Measurements from ENCODE around the gene FBXW7.

- no peak for TF ChIP-seq EP300 (conservative IDR thresholded peaks at IDR 0.05; ENCODE audit: poor library complexity, severe bottlenecking)
- TF ChIP-seq CTCF (IDR thresholded peaks at IDR 0.05; ENCODE audit: poor library complexity, severe bottlenecking): peak; percentile 86
- no peak for TF ChIP-seq EZH2 (IDR thresholded peaks at IDR 0.05; ENCODE audit: borderline replicate concordance, insufficient read depth, low read length, poor library complexity, severe bottlenecking)
- TF ChIP-seq MXI1 (conservative IDR thresholded peaks at IDR 0.05; ENCODE audit: poor library complexity, severe bottlenecking): no peak
- no peak for TF ChIP-seq POLR2AphosphoS5 (IDR thresholded peaks at IDR 0.05)
Observed at GRCh38 chr4:152500800-152501434, 35.0 kb downstream of the FBXW7 start.

Data from neural cell (in vitro differentiated cells).